HepG2 (cell line): Measurements from ENCODE around the gene HDGFL2. TPM values are rescaled to one million over a fixed set of nuclear protein-coding genes. Genes with fewer than 3 reads are reported as not detected.
A peak's percentile ranks its signal among the peaks of the same experiment; 100 is the strongest.

ENCODE experiments used
- ARNT2 ChIP-seq: sonication (generic); formaldehyde crosslinking; IDR thresholded peaks from 2 replicates; pipeline ENCODE4 v1.8.0; 2022; ENCODE audit warnings: mild to moderate bottlenecking, low read depth, missing genetic modification reagents, moderate library complexity
- ESRRA ChIP-seq: sonication (generic); formaldehyde crosslinking; IDR thresholded peaks from 2 replicates; pipeline ENCODE4 v1.5.1; 2020; ENCODE audit warnings: mild to moderate bottlenecking, low read depth, missing genetic modification reagents
- KAT7 ChIP-seq: IDR thresholded peaks from 2 replicates; pipeline ENCODE4 v1.6.1; 2018; ENCODE audit warnings: borderline replicate concordance, missing compliant biosample characterization
- NFIB ChIP-seq: sonication (generic); formaldehyde crosslinking; IDR thresholded peaks from 2 replicates; pipeline ENCODE4 v1.9.0; 2021; ENCODE audit warnings: missing genetic modification reagents, mild to moderate bottlenecking, borderline replicate concordance
- PLSCR1 ChIP-seq: sonication (generic); formaldehyde crosslinking; IDR thresholded peaks from 2 replicates; pipeline ENCODE4 v1.5.0; 2020; ENCODE audit warnings: missing genetic modification reagents, mild to moderate bottlenecking, borderline replicate concordance
- USF2 ChIP-seq, 2 experiments: sonication (generic) in 1 of 2; formaldehyde crosslinking in 1 of 2; IDR thresholded peaks; 2 replicates each; pipeline versions ENCODE4 v1.5.1 to v1.6.1; 2011 to 2020; ENCODE audit warnings: borderline replicate concordance in 1 of 2, low read depth in 1 of 2, low read length in 1 of 2, mild to moderate bottlenecking in 1 of 2, missing genetic modification reagents in 1 of 2, moderate library complexity in 1 of 2
- ZBTB49 ChIP-seq: sonication (generic); formaldehyde crosslinking; IDR thresholded peaks from 2 replicates; pipeline ENCODE4 v1.4.0; 2020; ENCODE audit warnings: missing genetic modification reagents, borderline replicate concordance
- ZC3H4 ChIP-seq: sonication (generic); formaldehyde crosslinking; IDR thresholded peaks from 2 replicates; pipeline ENCODE4 v1.4.0; 2020; ENCODE audit warnings: missing genetic modification reagents, borderline replicate concordance
- ZMAT5 ChIP-seq: sonication (generic); formaldehyde crosslinking; IDR thresholded peaks from 2 replicates; pipeline ENCODE4 v1.5.0; 2020; ENCODE audit warnings: mild to moderate bottlenecking, low read depth, missing genetic modification reagents, borderline replicate concordance
- ZNF484 ChIP-seq: sonication (generic); formaldehyde crosslinking; IDR thresholded peaks from 2 replicates; pipeline ENCODE4 v1.5.1; 2020; ENCODE audit warnings: mild to moderate bottlenecking, low read depth, missing genetic modification reagents, borderline replicate concordance
- ZNF781 ChIP-seq: sonication (generic); formaldehyde crosslinking; IDR thresholded peaks from 2 replicates; pipeline ENCODE4 v1.5.1; 2020; ENCODE audit warnings: borderline replicate concordance, mild to moderate bottlenecking, missing genetic modification reagents; ENCODE audit errors: not compliant biosample characterization
- ZSCAN22 ChIP-seq: sonication (generic); formaldehyde crosslinking; IDR thresholded peaks from 2 replicates; pipeline ENCODE4 v1.4.0; 2020; ENCODE audit warnings: mild to moderate bottlenecking, missing genetic modification reagents
- ZSCAN30 ChIP-seq: sonication (generic); formaldehyde crosslinking; IDR thresholded peaks from 2 replicates; pipeline ENCODE4 v1.5.0; 2020; ENCODE audit warnings: mild to moderate bottlenecking, missing genetic modification reagents
- polyA plus RNA-seq, 8 experiments: library from polyadenylated mRNA; depleted of rRNA in 3 of 8; stranded (reverse) in 7 of 8; unstranded in 1 of 8; fragments of >200 nt; fragmentation: Illumina TruSeq in 4 of 8; extraction: Trizol in 4 of 8; gene quantifications; 2 replicates each; pipeline versions ENCODE4 v1.2.1 to v1.2.3, GENCODE V29; 2011 to 2016; ENCODE audit warnings: low read depth in 4 of 8, missing spikeins in 1 of 8, mixed read lengths in 1 of 8; ENCODE audit not compliant: insufficient read depth in 1 of 8
- total RNA-seq, 5 experiments: library from RNA; depleted of rRNA; stranded (reverse); fragments of >200 nt; fragmentation: Illumina TruSeq; extraction: Trizol; gene quantifications; 2 replicates each; pipeline ENCODE4 v1.2.3, GENCODE V29; 2016; ENCODE audit warnings: low read depth in 1 of 5
- TF ChIP-seq, protein P1 (sequence below): sonication (generic); formaldehyde crosslinking; IDR thresholded peaks from 2 replicates; pipeline ENCODE4 v1.4.0; 2020; ENCODE audit warnings: missing genetic modification reagents
- TF ChIP-seq, protein P2 (sequence below): sonication (generic); formaldehyde crosslinking; IDR thresholded peaks from 2 replicates; pipeline ENCODE4 v1.5.0; 2020; ENCODE audit warnings: missing genetic modification reagents

The HDGFL2 gene
- total and polyA plus RNA-seq, 2 of the 13 experiments (the other 11 are each of a cell fraction or from before 2014, with no cell fraction given) = 20.0 to 51.1 TPM

- no peak for TF ChIP-seq ZBTB49 (CRISPR knock-in tag)
- TF ChIP-seq USF2 (IDR thresholded peaks at IDR 0.05; ENCODE audit: low read depth, low read length) = no peak
- no peak for TF ChIP-seq USF2 (CRISPR knock-in tag; IDR thresholded peaks at IDR 0.05; ENCODE audit: borderline replicate concordance)
- TF ChIP-seq, protein P1, sequence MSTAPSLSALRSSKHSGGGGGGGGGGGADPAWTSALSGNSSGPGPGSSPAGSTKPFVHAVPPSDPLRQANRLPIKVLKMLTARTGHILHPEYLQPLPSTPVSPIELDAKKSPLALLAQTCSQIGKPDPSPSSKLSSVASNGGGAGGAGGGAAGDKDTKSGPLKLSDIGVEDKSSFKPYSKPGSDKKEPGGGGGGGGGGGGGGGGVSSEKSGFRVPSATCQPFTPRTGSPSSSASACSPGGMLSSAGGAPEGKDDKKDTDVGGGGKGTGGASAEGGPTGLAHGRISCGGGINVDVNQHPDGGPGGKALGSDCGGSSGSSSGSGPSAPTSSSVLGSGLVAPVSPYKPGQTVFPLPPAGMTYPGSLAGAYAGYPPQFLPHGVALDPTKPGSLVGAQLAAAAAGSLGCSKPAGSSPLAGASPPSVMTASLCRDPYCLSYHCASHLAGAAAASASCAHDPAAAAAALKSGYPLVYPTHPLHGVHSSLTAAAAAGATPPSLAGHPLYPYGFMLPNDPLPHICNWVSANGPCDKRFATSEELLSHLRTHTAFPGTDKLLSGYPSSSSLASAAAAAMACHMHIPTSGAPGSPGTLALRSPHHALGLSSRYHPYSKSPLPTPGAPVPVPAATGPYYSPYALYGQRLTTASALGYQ = no peak; the same call in 1 of the 2 replicates
- no peak for TF ChIP-seq KAT7 (CRISPR knock-in tag)
- no peak for TF ChIP-seq PLSCR1 (CRISPR knock-in tag)
- TF ChIP-seq, protein P2, sequence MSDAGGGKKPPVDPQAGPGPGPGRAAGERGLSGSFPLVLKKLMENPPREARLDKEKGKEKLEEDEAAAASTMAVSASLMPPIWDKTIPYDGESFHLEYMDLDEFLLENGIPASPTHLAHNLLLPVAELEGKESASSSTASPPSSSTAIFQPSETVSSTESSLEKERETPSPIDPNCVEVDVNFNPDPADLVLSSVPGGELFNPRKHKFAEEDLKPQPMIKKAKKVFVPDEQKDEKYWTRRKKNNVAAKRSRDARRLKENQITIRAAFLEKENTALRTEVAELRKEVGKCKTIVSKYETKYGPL (CRISPR knock-in tag) = no peak
- peak; percentile 35 for TF ChIP-seq ZNF781 (CRISPR knock-in tag)
- TF ChIP-seq ZMAT5 (CRISPR knock-in tag) = no peak
- TF ChIP-seq ZC3H4 = no peak
- no peak for TF ChIP-seq ESRRA
- no peak for TF ChIP-seq NFIB (CRISPR knock-in tag)
- no peak for TF ChIP-seq ZSCAN22 (CRISPR knock-in tag)
- TF ChIP-seq ZNF484 (CRISPR knock-in tag) = no peak
- peak; percentile 85 for TF ChIP-seq ARNT2 (CRISPR knock-in tag)
- no peak for TF ChIP-seq ZSCAN30 (CRISPR knock-in tag)
Measured at GRCh38 chr19:4531562-4532165, 59.6 kb downstream of the HDGFL2 start (continued).
